Mesenchymal stem cell (in vitro differentiated cells and primary cell): Measurements from ENCODE around the gene CXXC5.

Source experiments
- DNase-seq: peaks from one replicate; pipeline ENCODE4 v3.0.0-alpha.2; 2013
- H2AFZ ChIP-seq: one replicate; pipeline ENCODE4 v1.6.1; 2013; ENCODE audit warnings: low read depth, mild to moderate bottlenecking, control low read depth, inconsistent platforms, low read length, moderate library complexity
- H2AK5ac ChIP-seq: 2 replicates; pipeline ENCODE4 v1.6.1; 2013; ENCODE audit warnings: low read length, moderate library complexity, mild to moderate bottlenecking, inconsistent platforms; ENCODE audit not compliant: severe bottlenecking
- H2BK120ac ChIP-seq: one replicate; pipeline ENCODE4 v1.6.1; 2013; ENCODE audit warnings: low read depth, mild to moderate bottlenecking, inconsistent platforms, low read length, moderate library complexity
- H2BK12ac ChIP-seq, 2 experiments: one replicate each; pipeline ENCODE4 v1.6.1; 2013; ENCODE audit warnings: inconsistent platforms in 2 of 2, low read length in 2 of 2, mild to moderate bottlenecking in 2 of 2, moderate library complexity in 2 of 2, control low read depth in 1 of 2
- H2BK15ac ChIP-seq: one replicate; pipeline ENCODE4 v1.6.1; 2013; ENCODE audit warnings: mild to moderate bottlenecking, low read depth, inconsistent platforms; ENCODE audit not compliant: poor library complexity, severe bottlenecking
- H2BK5ac ChIP-seq: 2 replicates; pipeline ENCODE4 v1.6.1; 2013; ENCODE audit warnings: low read depth, mild to moderate bottlenecking, low read length, control low read depth, inconsistent platforms; ENCODE audit not compliant: poor library complexity, severe bottlenecking
- H3K14ac ChIP-seq, 2 experiments: one replicate each; pipeline ENCODE4 v1.6.1; 2013; ENCODE audit warnings: inconsistent platforms in 2 of 2, low read length in 2 of 2, control low read depth in 1 of 2, mild to moderate bottlenecking in 1 of 2, moderate library complexity in 1 of 2
- H3K18ac ChIP-seq, 2 experiments: one replicate each; pipeline ENCODE4 v1.6.1; 2013; ENCODE audit warnings: inconsistent platforms in 2 of 2, low read length in 2 of 2, control low read depth in 1 of 2, low read depth in 1 of 2, mild to moderate bottlenecking in 1 of 2
- H3K23ac ChIP-seq, 2 experiments: one replicate each; pipeline ENCODE4 v1.6.1; 2013; ENCODE audit warnings: inconsistent platforms in 2 of 2, low read length in 2 of 2, mild to moderate bottlenecking in 2 of 2, moderate library complexity in 2 of 2, control low read depth in 1 of 2
- H3K27ac ChIP-seq: 2 replicates; pipeline ENCODE4 v1.5.1; 2013; ENCODE audit warnings: mild to moderate bottlenecking, moderate library complexity, low read length, control low read depth, inconsistent platforms; ENCODE audit not compliant: poor library complexity, severe bottlenecking
- H3K27me3 ChIP-seq, 2 experiments: 2 replicates each; pipeline versions ENCODE4 v1.6.1 to v1.7.0; 2013; ENCODE audit warnings: low read length in 2 of 2, mild to moderate bottlenecking in 2 of 2, moderate library complexity in 2 of 2, control low read depth in 1 of 2, inconsistent platforms in 1 of 2; ENCODE audit not compliant: control insufficient read depth in 1 of 2, insufficient read depth in 1 of 2
- H3K36me3 ChIP-seq, 2 experiments: 2 replicates each; pipeline versions ENCODE4 v1.6.1 to v1.7.0; 2013; ENCODE audit warnings: low read length in 2 of 2, control low read depth in 1 of 2, inconsistent platforms in 1 of 2, low read depth in 1 of 2, mild to moderate bottlenecking in 1 of 2; ENCODE audit not compliant: insufficient read depth in 2 of 2, control insufficient read depth in 1 of 2
- H3K4ac ChIP-seq, 2 experiments: one replicate each; pipeline ENCODE4 v1.6.1; 2013; ENCODE audit warnings: inconsistent platforms in 2 of 2, low read length in 2 of 2, mild to moderate bottlenecking in 2 of 2, moderate library complexity in 2 of 2, control low read depth in 1 of 2, low read depth in 1 of 2
- H3K4me1 ChIP-seq: 2 replicates; pipeline ENCODE4 v1.6.1; 2013; ENCODE audit warnings: low read depth, low read length, control low read depth; ENCODE audit not compliant: control insufficient read depth, insufficient read depth
- H3K4me2 ChIP-seq: 2 replicates; pipeline ENCODE4 v1.6.1; 2013; ENCODE audit warnings: low read length, mild to moderate bottlenecking, inconsistent platforms; ENCODE audit not compliant: poor library complexity, severe bottlenecking
- H3K4me3 ChIP-seq, 2 experiments: 2 replicates each; pipeline versions ENCODE4 v1.5.1 to v1.7.0; 2013; ENCODE audit warnings: low read length in 2 of 2, mild to moderate bottlenecking in 2 of 2, control low read depth in 1 of 2, low read depth in 1 of 2; ENCODE audit not compliant: insufficient read depth in 1 of 2
- H3K79me1 ChIP-seq: replicated peaks from 2 replicates; pipeline ENCODE4 v1.6.1; 2013; ENCODE audit warnings: mild to moderate bottlenecking, control low read depth, low read length, inconsistent platforms; ENCODE audit not compliant: poor library complexity, severe bottlenecking
- H3K9ac ChIP-seq: 2 replicates; pipeline ENCODE4 v1.7.0; 2013; ENCODE audit warnings: mild to moderate bottlenecking, low read length, moderate library complexity
- H3K9me3 ChIP-seq: 2 replicates; pipeline ENCODE4 v1.7.0; 2013; ENCODE audit warnings: mild to moderate bottlenecking, low read length; ENCODE audit not compliant: control insufficient read depth
- H4K8ac ChIP-seq: one replicate; pipeline ENCODE4 v1.6.1; 2013; ENCODE audit warnings: inconsistent platforms, mild to moderate bottlenecking, low read length, moderate library complexity
- H4K91ac ChIP-seq: one replicate; pipeline ENCODE4 v1.6.1; 2013; ENCODE audit warnings: mild to moderate bottlenecking, low read length, inconsistent platforms
- WGBS: methylation state at CpG from one replicate; pipeline ENCODE4 v1.1.7; 2013; ENCODE audit warnings: mixed read lengths; 5-methylcytosine and 5-hydroxymethylcytosine counted together

The CXXC5 gene

GRCh38 chr5:139678751-139679750 lies 30.9 kb downstream of the CXXC5 start:
- H3K27ac ChIP-seq = peak overlapping the region; percentile 53
- peak overlapping the region; percentile 53 for H4K8ac ChIP-seq
- peaks cover 41 to 76% of the 10 kb centered on the region in 2 experiments for H3K36me3 ChIP-seq
- no peak overlapping the region for H2BK5ac ChIP-seq
- no peak overlapping the region for H3K14ac ChIP-seq
- H3K18ac ChIP-seq = peak overlapping the region in 1 of 2 experiments; percentile 23
- no peaks in the 10 kb centered on the region for H3K27me3 ChIP-seq
- no peak overlapping the region for H3K9ac ChIP-seq
- H2BK12ac ChIP-seq = no peak overlapping the region
- no peak overlapping the region for H2AK5ac ChIP-seq
- DNase-seq = no peak
- H3K4me1 ChIP-seq = peaks cover 74% of the 10 kb centered on the region
- no peak overlapping the region for H4K91ac ChIP-seq
- H3K79me1 ChIP-seq = peaks cover 3% of the 10 kb centered on the region
- no peak overlapping the region for H3K4ac ChIP-seq
- H2BK15ac ChIP-seq = peak overlapping the region; percentile 4
- H3K4me3 ChIP-seq = no peak overlapping the region
- H3K9me3 ChIP-seq = no peaks in the 10 kb centered on the region
- 88% methylated on average over 17 of the region's 17 CpGs for WGBS
- H2AFZ ChIP-seq = no peak overlapping the region
- H2BK120ac ChIP-seq = no peak overlapping the region
- no peak overlapping the region for H3K4me2 ChIP-seq
- peak overlapping the region in 1 of 2 experiments; percentile 3 for H3K23ac ChIP-seq

- Histone ChIP-seq H3K4ac (no peak overlapping the region), H3K27me3 (no peaks in the 10 kb centered on the region), H3K4me2 (no peak overlapping the region), H3K79me1 (peaks cover 3% of the 10 kb centered on the region), H4K91ac (no peak overlapping the region), H3K4me3 (no peak overlapping the region), H3K9ac (no peak overlapping the region), H2BK120ac (no peak overlapping the region), H2AFZ (no peak overlapping the region), H3K9me3 (no peaks in the 10 kb centered on the region), H3K18ac (no peak overlapping the region), H3K23ac (no peak overlapping the region), H4K8ac (no peak overlapping the region), H2BK15ac (no peak overlapping the region), H3K14ac (no peak overlapping the region), H2BK12ac (no peak overlapping the region), H3K27ac (no peak overlapping the region), H3K4me1 (peaks cover 76% of the 10 kb centered on the region), H2AK5ac (no peak overlapping the region), H3K36me3 (peaks cover 52 to 81% of the 10 kb centered on the region in 2 experiments), H2BK5ac (no peak overlapping the region)
- DNase-seq = no peak
- 98% methylated on average over 36 of the region's 36 CpGs for WGBS
These were observed 32.4 kb downstream of the CXXC5 start for GRCh38 chr5:139680368-139681111.

- H3K4me2 ChIP-seq = no peak overlapping the region
- no peak overlapping the region for H3K18ac ChIP-seq
- H2BK5ac ChIP-seq = no peak overlapping the region
- no peak overlapping the region for H3K4me3 ChIP-seq
- no peak overlapping the region for H4K8ac ChIP-seq
- H3K36me3 ChIP-seq = peaks cover 58 to 86% of the 10 kb centered on the region in 2 experiments
- H3K27me3 ChIP-seq = no peaks in the 10 kb centered on the region
- no peak for DNase-seq
- no peak overlapping the region for H3K27ac ChIP-seq
- H3K4ac ChIP-seq = no peak overlapping the region
- H3K4me1 ChIP-seq = peaks cover 78% of the 10 kb centered on the region
- peaks cover 3% of the 10 kb centered on the region for H3K79me1 ChIP-seq
- no peak overlapping the region for H2BK12ac ChIP-seq
- H2AK5ac ChIP-seq = no peak overlapping the region
- no peaks in the 10 kb centered on the region for H3K9me3 ChIP-seq
- no peak overlapping the region for H2BK120ac ChIP-seq
- WGBS = 98% methylated on average over 22 of the region's 22 CpGs
- H2BK15ac ChIP-seq = peak overlapping the region; percentile 1
- no peak overlapping the region for H4K91ac ChIP-seq
- no peak overlapping the region for H3K23ac ChIP-seq
- no peak overlapping the region for H3K9ac ChIP-seq
- no peak overlapping the region for H2AFZ ChIP-seq
- no peak overlapping the region for H3K14ac ChIP-seq
These were observed 32.9 kb downstream of the CXXC5 start for GRCh38 chr5:139681112-139681458.

- H3K9ac ChIP-seq = no peak overlapping the region
- H4K91ac ChIP-seq = no peak overlapping the region
- no peak overlapping the region for H3K4me3 ChIP-seq
- H2BK12ac ChIP-seq = no peak overlapping the region
- no peak overlapping the region for H3K23ac ChIP-seq
- no peak overlapping the region for H3K4me2 ChIP-seq
- no peak overlapping the region for H2AK5ac ChIP-seq
- no peak for DNase-seq
- no peaks in the 10 kb centered on the region for H3K9me3 ChIP-seq
- no peaks in the 10 kb centered on the region for H3K27me3 ChIP-seq
- H3K18ac ChIP-seq = no peak overlapping the region
- no peak overlapping the region for H2BK15ac ChIP-seq
- H2BK120ac ChIP-seq = no peak overlapping the region
- H3K79me1 ChIP-seq = peaks cover 3% of the 10 kb centered on the region
- no peak overlapping the region for H3K4ac ChIP-seq
- peaks cover 61 to 90% of the 10 kb centered on the region in 2 experiments for H3K36me3 ChIP-seq
- H3K27ac ChIP-seq = peak overlapping the region; percentile 6
- H3K14ac ChIP-seq = no peak overlapping the region
- H2BK5ac ChIP-seq = no peak overlapping the region
- no peak overlapping the region for H2AFZ ChIP-seq
- peaks cover 80% of the 10 kb centered on the region for H3K4me1 ChIP-seq
- no peak overlapping the region for H4K8ac ChIP-seq
These were observed 33.3 kb downstream of the CXXC5 start for GRCh38 chr5:139681466-139681865.
